Stomach (tissue), 4 donors: ENCODE results near the gene TSHZ1.

Experiments used
- CTCF ChIP-seq, 7 experiments: fragments of 450-650 bp in 4 of 7; fragments of 200-600 bp in 3 of 7; sonication (generic) in 3 of 7; IDR thresholded peaks; one replicate each; pipeline ENCODE4 v1.5.1; 2016 to 2019; ENCODE audit warnings: antibody characterized with exemption in 7 of 7, control low read depth in 2 of 7, mild to moderate bottlenecking in 1 of 7
- EP300 ChIP-seq: sonication (generic); formaldehyde crosslinking; IDR thresholded peaks from one replicate; pipeline ENCODE4 v1.6.1; 2017; ENCODE audit warnings: antibody characterized with exemption
- POLR2A ChIP-seq, 4 donors: fragments of 450-650 bp; IDR thresholded peaks; one replicate each; pipeline ENCODE4 v1.6.1; 2016; ENCODE audit warnings: antibody characterized with exemption in 4 of 4, control low read depth in 2 of 4, mild to moderate bottlenecking in 1 of 4, moderate library complexity in 1 of 4

- TF ChIP-seq CTCF (IDR thresholded peaks at IDR 0.05) (no peak), POLR2A (IDR thresholded peaks at IDR 0.05) (no peak), EP300 (no peak)
These were observed 12.6 kb upstream of the TSHZ1 start for GRCh38 chr18:75198036-75198435.
